Neural cell (in vitro differentiated cells): ENCODE results near the gene EDA. TPM values are rescaled to one million over a fixed set of nuclear protein-coding genes. Genes with fewer than 3 reads are reported as not detected.

ENCODE experiments used
- H2AFZ ChIP-seq: fragments of 200-600, 300-800 bp; sonication (generic), shearing (Covaris generic); 2 replicates; pipeline ENCODE4 v1.6.0; 2014; ENCODE audit warnings: low read depth, mild to moderate bottlenecking, antibody characterized with exemption, low read length, moderate library complexity
- H3F3A ChIP-seq: fragments of 200-600 bp; shearing (Covaris generic); 2 replicates; pipeline ENCODE4 v1.6.1; 2016; ENCODE audit warnings: mild to moderate bottlenecking, moderate library complexity, mixed read lengths, antibody characterized with exemption, low read length; ENCODE audit not compliant: insufficient read depth, poor library complexity, severe bottlenecking
- H3K27ac ChIP-seq: fragments of 200-600, 300-800 bp; sonication (generic), shearing (Covaris generic); 2 replicates; pipeline ENCODE4 v1.5.1; 2014; ENCODE audit warnings: mild to moderate bottlenecking, low read length, moderate library complexity
- H3K27me3 ChIP-seq: fragments of 300-800, 200-600 bp; sonication (generic), shearing (Covaris generic); 2 replicates; pipeline ENCODE4 v1.6.0; 2014; ENCODE audit warnings: mild to moderate bottlenecking, low read depth, low read length, moderate library complexity; ENCODE audit not compliant: insufficient read depth
- H3K36me3 ChIP-seq: fragments of 300-800, 200-600 bp; sonication (generic), shearing (Covaris generic); 2 replicates; pipeline ENCODE4 v1.5.1; 2014; ENCODE audit warnings: mild to moderate bottlenecking, antibody characterized with exemption, low read length, moderate library complexity; ENCODE audit not compliant: insufficient read depth
- H3K4me2 ChIP-seq: fragments of 300-800, 200-600 bp; sonication (generic), shearing (Covaris generic); 2 replicates; pipeline ENCODE4 v1.6.0; 2014; ENCODE audit warnings: mild to moderate bottlenecking, low read length
- H3K4me3 ChIP-seq: fragments of 300-800, 200-600 bp; sonication (generic), shearing (Covaris generic); 2 replicates; pipeline ENCODE4 v1.5.1; 2014; ENCODE audit warnings: mild to moderate bottlenecking, low read length, moderate library complexity
- H3K79me2 ChIP-seq: fragments of 200-600 bp; shearing (Covaris generic); replicated peaks from 2 replicates; pipeline ENCODE4 v1.6.0; 2014; ENCODE audit warnings: mild to moderate bottlenecking, low read length, moderate library complexity; ENCODE audit not compliant: insufficient read depth
- H3K9ac ChIP-seq: fragments of 300-800, 200-600 bp; sonication (generic), shearing (Covaris generic); 2 replicates; pipeline ENCODE4 v1.6.1; 2016; ENCODE audit warnings: mild to moderate bottlenecking, low read length, mixed read lengths
- H3K9me2 ChIP-seq: fragments of 200-600 bp; shearing (Covaris generic); 2 replicates; pipeline ENCODE4 v1.6.1; 2016; ENCODE audit warnings: mild to moderate bottlenecking, low read length, mixed read lengths; ENCODE audit not compliant: insufficient read depth
- H3K9me3 ChIP-seq: fragments of 200-600, 300-800 bp; sonication (generic), shearing (Covaris generic); 2 replicates; pipeline ENCODE4 v1.6.1; 2016; ENCODE audit warnings: mild to moderate bottlenecking, mixed run types, low read length, moderate library complexity, mixed read lengths
- H4K20me1 ChIP-seq: fragments of 200-600 bp; shearing (Covaris generic); 2 replicates; pipeline ENCODE4 v1.6.1; 2016; ENCODE audit warnings: mild to moderate bottlenecking, mixed run types; ENCODE audit not compliant: insufficient read depth
- CTCF ChIP-seq: fragments of 450-650 bp; IDR thresholded peaks from 2 replicates; pipeline ENCODE4 v1.5.1; 2014; ENCODE audit warnings: antibody characterized with exemption, mild to moderate bottlenecking, moderate library complexity; ENCODE audit not compliant: poor library complexity, severe bottlenecking
- EP300 ChIP-seq: fragments of 450-650 bp; conservative IDR thresholded peaks from 2 replicates; pipeline ENCODE4 v1.6.1; 2014; ENCODE audit warnings: antibody characterized with exemption, mild to moderate bottlenecking, moderate library complexity; ENCODE audit not compliant: poor library complexity, severe bottlenecking
- EZH2 ChIP-seq: fragments of 200-600, 300-800 bp; shearing (Covaris generic), sonication (generic); IDR thresholded peaks from 2 replicates; pipeline ENCODE4 v1.6.1; 2014; ENCODE audit warnings: antibody characterized with exemption, low read length, borderline replicate concordance, mild to moderate bottlenecking; ENCODE audit not compliant: insufficient read depth, poor library complexity, severe bottlenecking
- MXI1 ChIP-seq: fragments of 450-650 bp; conservative IDR thresholded peaks from 2 replicates; pipeline ENCODE4 v1.6.1; 2014; ENCODE audit warnings: antibody characterized with exemption, mild to moderate bottlenecking; ENCODE audit not compliant: poor library complexity, severe bottlenecking
- POLR2AphosphoS5 ChIP-seq: IDR thresholded peaks from 2 replicates; pipeline ENCODE4 v1.6.1; 2012
- RAD21 ChIP-seq: fragments of 450-650 bp; conservative IDR thresholded peaks from 2 replicates; pipeline ENCODE4 v1.6.1; 2014; ENCODE audit warnings: antibody characterized with exemption, mild to moderate bottlenecking, moderate library complexity
- SMC3 ChIP-seq: fragments of 450-650 bp; conservative IDR thresholded peaks from 2 replicates; pipeline ENCODE4 v1.6.1; 2014; ENCODE audit warnings: antibody characterized with exemption, mild to moderate bottlenecking, moderate library complexity; ENCODE audit not compliant: poor library complexity
- TAF1 ChIP-seq: IDR thresholded peaks from 2 replicates; pipeline ENCODE4 v1.6.1; 2012; ENCODE audit warnings: low read depth
- polyA plus RNA-seq: library from polyadenylated mRNA; depleted of rRNA; stranded (reverse); fragments of >200 nt; gene quantifications from 2 replicates; pipeline ENCODE4 v1.2.3, GENCODE V29; 2014
- TF ChIP-seq, protein P1 (sequence below): IDR thresholded peaks from 2 replicates; pipeline ENCODE4 v1.6.1; 2012; ENCODE audit warnings: borderline replicate concordance

EDA gene
- polyA plus RNA-seq, 1 donor from 2014 or later = 1.1 TPM

- H3K79me2 ChIP-seq = no peaks in the 10 kb centered on the region
- H3F3A ChIP-seq = no peaks in the 10 kb centered on the region
- peaks cover 8% of the 10 kb centered on the region for H3K27me3 ChIP-seq
- no peaks in the 10 kb centered on the region for H3K9me2 ChIP-seq
- no peaks in the 10 kb centered on the region for H3K36me3 ChIP-seq
- no peaks in the 10 kb centered on the region for H3K9me3 ChIP-seq
- H3K27ac ChIP-seq = no peak overlapping the region
- no peak overlapping the region for H3K4me2 ChIP-seq
- no peak overlapping the region for H2AFZ ChIP-seq
- H3K4me3 ChIP-seq = no peak overlapping the region
- no peak overlapping the region for H3K9ac ChIP-seq
- no peak for TF ChIP-seq CTCF
- TF ChIP-seq, protein P1, sequence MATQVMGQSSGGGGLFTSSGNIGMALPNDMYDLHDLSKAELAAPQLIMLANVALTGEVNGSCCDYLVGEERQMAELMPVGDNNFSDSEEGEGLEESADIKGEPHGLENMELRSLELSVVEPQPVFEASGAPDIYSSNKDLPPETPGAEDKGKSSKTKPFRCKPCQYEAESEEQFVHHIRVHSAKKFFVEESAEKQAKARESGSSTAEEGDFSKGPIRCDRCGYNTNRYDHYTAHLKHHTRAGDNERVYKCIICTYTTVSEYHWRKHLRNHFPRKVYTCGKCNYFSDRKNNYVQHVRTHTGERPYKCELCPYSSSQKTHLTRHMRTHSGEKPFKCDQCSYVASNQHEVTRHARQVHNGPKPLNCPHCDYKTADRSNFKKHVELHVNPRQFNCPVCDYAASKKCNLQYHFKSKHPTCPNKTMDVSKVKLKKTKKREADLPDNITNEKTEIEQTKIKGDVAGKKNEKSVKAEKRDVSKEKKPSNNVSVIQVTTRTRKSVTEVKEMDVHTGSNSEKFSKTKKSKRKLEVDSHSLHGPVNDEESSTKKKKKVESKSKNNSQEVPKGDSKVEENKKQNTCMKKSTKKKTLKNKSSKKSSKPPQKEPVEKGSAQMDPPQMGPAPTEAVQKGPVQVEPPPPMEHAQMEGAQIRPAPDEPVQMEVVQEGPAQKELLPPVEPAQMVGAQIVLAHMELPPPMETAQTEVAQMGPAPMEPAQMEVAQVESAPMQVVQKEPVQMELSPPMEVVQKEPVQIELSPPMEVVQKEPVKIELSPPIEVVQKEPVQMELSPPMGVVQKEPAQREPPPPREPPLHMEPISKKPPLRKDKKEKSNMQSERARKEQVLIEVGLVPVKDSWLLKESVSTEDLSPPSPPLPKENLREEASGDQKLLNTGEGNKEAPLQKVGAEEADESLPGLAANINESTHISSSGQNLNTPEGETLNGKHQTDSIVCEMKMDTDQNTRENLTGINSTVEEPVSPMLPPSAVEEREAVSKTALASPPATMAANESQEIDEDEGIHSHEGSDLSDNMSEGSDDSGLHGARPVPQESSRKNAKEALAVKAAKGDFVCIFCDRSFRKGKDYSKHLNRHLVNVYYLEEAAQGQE = no peak
- TF ChIP-seq TAF1 = no peak
- no peak for TF ChIP-seq SMC3
- no peak for TF ChIP-seq POLR2AphosphoS5
- no peak for TF ChIP-seq RAD21
- TF ChIP-seq MXI1 = no peak
- TF ChIP-seq EP300 = no peak
- TF ChIP-seq EZH2 = no peak
- H4K20me1 ChIP-seq = no peaks in the 10 kb centered on the region
Observed at GRCh38 chrX:69613946-69614345, 2.0 kb upstream of the EDA start.

- Histone ChIP-seq H3K27me3 (peaks cover 8% of the 10 kb centered on the region), H3K9ac (no peak overlapping the region), H3K9me3 (no peaks in the 10 kb centered on the region), H3K79me2 (no peaks in the 10 kb centered on the region), H3F3A (no peaks in the 10 kb centered on the region), H2AFZ (no peak overlapping the region), H3K4me2 (no peak overlapping the region), H4K20me1 (no peaks in the 10 kb centered on the region), H3K36me3 (no peaks in the 10 kb centered on the region), H3K27ac (no peak overlapping the region), H3K9me2 (no peaks in the 10 kb centered on the region), H3K4me3 (no peak overlapping the region)
- TF ChIP-seq MXI1 (no peak), RAD21 (no peak), EZH2 (no peak), TAF1 (no peak), EP300 (no peak), SMC3 (no peak), POLR2AphosphoS5 (no peak), CTCF (no peak)
- TF ChIP-seq, protein P1 = no peak
Observed at GRCh38 chrX:69614886-69615285, 1.0 kb upstream of the EDA start.
